NCI-H2171 (cell line): Measurements from ENCODE around the gene RAB27B.

Experiments used
- DNase-seq: peaks from one replicate; lab custom pipeline; 2025; lab: John Stamatoyannopoulos, UW

Gene RAB27B

GRCh38 chr18:54867131-54867530 lies 38.9 kb downstream of the RAB27B start:
- no peak for DNase-seq

- DNase-seq: no peak
These were observed 43.0 kb downstream of the RAB27B start for GRCh38 chr18:54871231-54871630.

- DNase-seq: no peak
These were observed 44.4 kb downstream of the RAB27B start for GRCh38 chr18:54872681-54873080.

GRCh38 chr18:54873884-54874255 lies 45.6 kb downstream of the RAB27B start:
- DNase-seq: no peak

GRCh38 chr18:54875063-54875462 lies 46.8 kb downstream of the RAB27B start:
- no peak for DNase-seq

- DNase-seq: no peak
These were observed 48.8 kb downstream of the RAB27B start for GRCh38 chr18:54877076-54877475.

GRCh38 chr18:54878159-54878622 lies 49.9 kb downstream of the RAB27B start:
- DNase-seq: no peak

- DNase-seq: no peak
These were observed 50.5 kb downstream of the RAB27B start for GRCh38 chr18:54878659-54879358.

- DNase-seq: no peak
These were observed 51.4 kb downstream of the RAB27B start for GRCh38 chr18:54879691-54880090.

- no peak for DNase-seq
These were observed 52.3 kb downstream of the RAB27B start for GRCh38 chr18:54880395-54881105.

GRCh38 chr18:54881229-54881768 lies 53.0 kb downstream of the RAB27B start:
- DNase-seq: no peak

- DNase-seq: no peak
These were observed 54.0 kb downstream of the RAB27B start for GRCh38 chr18:54882318-54882717.

- DNase-seq: no peak
These were observed 55.7 kb downstream of the RAB27B start for GRCh38 chr18:54883816-54884604.

- DNase-seq: no peak
These were observed 60.1 kb downstream of the RAB27B start for GRCh38 chr18:54888378-54888777.

- DNase-seq: no peak
These were observed 60.7 kb downstream of the RAB27B start for GRCh38 chr18:54888933-54889332.

GRCh38 chr18:54899500-54899899 lies 71.2 kb downstream of the RAB27B start:
- DNase-seq: no peak

- no peak for DNase-seq
These were observed 72.0 kb downstream of the RAB27B start for GRCh38 chr18:54900290-54900689.

GRCh38 chr18:54904581-54904980 lies 76.3 kb downstream of the RAB27B start:
- no peak for DNase-seq

- DNase-seq: no peak
These were observed 77.4 kb downstream of the RAB27B start for GRCh38 chr18:54905629-54906028.

- no peak for DNase-seq
These were observed 78.3 kb downstream of the RAB27B start for GRCh38 chr18:54906331-54907185.

- DNase-seq: no peak
These were observed 81.3 kb downstream of the RAB27B start for GRCh38 chr18:54909538-54909937.
